MG63 (cell line): ENCODE results near the gene WDR59. TPM values are rescaled to one million over a fixed set of nuclear protein-coding genes. Genes with fewer than 3 reads are reported as not detected.
"Not testable (repeated sequence)": the region's sequence is repeated elsewhere in the genome, so short reads cannot be mapped to it uniquely, and the experiment has no call there.

ENCODE experiments used
- DNase-seq: peaks from one replicate; pipeline ENCODE4 v3.0.0-alpha.2; 2020
- H3K27me3 ChIP-seq: fragments of 250-450 bp; sonication (Bioruptor Pico); 2 replicates; pipeline ENCODE4 v1.5.1; 2020; ENCODE audit warnings: mild to moderate bottlenecking, moderate library complexity
- H3K36me3 ChIP-seq: fragments of 250-450 bp; sonication (Bioruptor Pico); 2 replicates; pipeline ENCODE4 v1.5.1; 2020; ENCODE audit warnings: mild to moderate bottlenecking, moderate library complexity
- H3K4me3 ChIP-seq: fragments of 250-450 bp; sonication (Bioruptor Pico); 2 replicates; pipeline ENCODE4 v1.5.1; 2020; ENCODE audit warnings: mild to moderate bottlenecking, moderate library complexity
- H3K9me3 ChIP-seq: fragments of 250-450 bp; sonication (Bioruptor Pico); 2 replicates; pipeline ENCODE4 v1.5.1; 2020; ENCODE audit warnings: mild to moderate bottlenecking, moderate library complexity
- total RNA-seq: library from RNA; depleted of rRNA; stranded (reverse); fragments of >200 nt; shearing (Covaris generic); gene quantifications from 2 replicates; pipeline ENCODE4 v1.2.3, GENCODE V29; 2014; ENCODE audit warnings: low replicate concordance; rRNA removed

The WDR59 gene, protein sequence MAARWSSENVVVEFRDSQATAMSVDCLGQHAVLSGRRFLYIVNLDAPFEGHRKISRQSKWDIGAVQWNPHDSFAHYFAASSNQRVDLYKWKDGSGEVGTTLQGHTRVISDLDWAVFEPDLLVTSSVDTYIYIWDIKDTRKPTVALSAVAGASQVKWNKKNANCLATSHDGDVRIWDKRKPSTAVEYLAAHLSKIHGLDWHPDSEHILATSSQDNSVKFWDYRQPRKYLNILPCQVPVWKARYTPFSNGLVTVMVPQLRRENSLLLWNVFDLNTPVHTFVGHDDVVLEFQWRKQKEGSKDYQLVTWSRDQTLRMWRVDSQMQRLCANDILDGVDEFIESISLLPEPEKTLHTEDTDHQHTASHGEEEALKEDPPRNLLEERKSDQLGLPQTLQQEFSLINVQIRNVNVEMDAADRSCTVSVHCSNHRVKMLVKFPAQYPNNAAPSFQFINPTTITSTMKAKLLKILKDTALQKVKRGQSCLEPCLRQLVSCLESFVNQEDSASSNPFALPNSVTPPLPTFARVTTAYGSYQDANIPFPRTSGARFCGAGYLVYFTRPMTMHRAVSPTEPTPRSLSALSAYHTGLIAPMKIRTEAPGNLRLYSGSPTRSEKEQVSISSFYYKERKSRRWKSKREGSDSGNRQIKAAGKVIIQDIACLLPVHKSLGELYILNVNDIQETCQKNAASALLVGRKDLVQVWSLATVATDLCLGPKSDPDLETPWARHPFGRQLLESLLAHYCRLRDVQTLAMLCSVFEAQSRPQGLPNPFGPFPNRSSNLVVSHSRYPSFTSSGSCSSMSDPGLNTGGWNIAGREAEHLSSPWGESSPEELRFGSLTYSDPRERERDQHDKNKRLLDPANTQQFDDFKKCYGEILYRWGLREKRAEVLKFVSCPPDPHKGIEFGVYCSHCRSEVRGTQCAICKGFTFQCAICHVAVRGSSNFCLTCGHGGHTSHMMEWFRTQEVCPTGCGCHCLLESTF
- total RNA-seq, result 5.4 and 12.9 TPM in 2 replicates

DNA sequence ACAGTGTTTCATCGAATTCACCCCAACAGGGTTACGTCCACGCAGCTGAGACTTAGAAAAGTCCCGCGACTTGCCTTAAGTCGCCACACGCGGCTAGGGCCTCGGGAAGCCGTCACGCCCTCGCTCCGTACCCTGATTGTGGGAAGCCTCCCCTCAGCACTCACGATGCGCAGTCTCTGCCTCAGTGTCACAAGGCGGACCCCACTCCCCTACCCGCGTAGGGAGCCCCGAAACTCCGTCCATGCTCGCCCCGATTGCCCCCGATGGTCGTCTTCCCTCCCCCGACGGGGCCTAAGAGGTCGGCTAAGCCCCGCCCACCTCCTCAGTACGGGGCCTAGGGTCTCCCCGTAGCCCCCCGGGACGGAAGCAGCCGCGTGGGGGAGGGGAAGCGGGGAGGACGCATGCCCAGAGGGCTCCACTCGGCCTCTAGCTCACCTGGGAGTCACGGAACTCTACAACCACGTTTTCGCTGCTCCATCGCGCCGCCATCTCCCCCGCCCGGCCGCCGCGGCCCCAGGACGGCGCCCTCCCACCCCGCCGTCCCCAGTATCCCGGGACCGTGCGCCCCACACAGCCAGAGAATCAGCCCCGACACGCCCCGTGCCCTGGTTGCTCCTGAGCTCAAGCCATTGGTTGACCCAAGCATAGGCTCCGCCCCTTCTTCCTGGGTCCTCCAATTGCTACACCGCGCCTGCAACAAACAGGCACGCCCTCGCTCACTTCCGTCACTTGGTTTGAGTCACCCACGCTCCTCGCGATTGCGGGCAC, at the start of gene WDR59:
TSS of gene WDR59 (minus strand) at position 595 of the 768 bp plus-strand sequence. CDS start at position 489, 106 bp downstream.
- Histone ChIP-seq H3K9me3 (no peaks in the 10 kb centered on the region), H3K27me3 (no peaks in the 10 kb centered on the region), H3K36me3 (no peaks in the 10 kb centered on the region), H3K4me3 (peak within 1 kb of the TSS; percentile 81)
- DNase-seq, result peak; percentile 98

GRCh38 chr16:75032655-75033054, 47.7 kb upstream of the WDR59 start:
- Histone ChIP-seq H3K27me3 (no peaks in the 10 kb centered on the region), H3K36me3 (no peaks in the 10 kb centered on the region), H3K9me3 (no peaks in the 10 kb centered on the region), H3K4me3 (no peak overlapping the region)
- no peak for DNase-seq

- peak; percentile 17 for DNase-seq
- H3K36me3 ChIP-seq, result no peaks in the 10 kb centered on the region
- H3K27me3 ChIP-seq, result no peaks in the 10 kb centered on the region
Measured at GRCh38 chr16:75029854-75030253, 44.9 kb upstream of the WDR59 start.

GRCh38 chr16:75028544-75029135, 43.7 kb upstream of the WDR59 start:
- no peak for DNase-seq
- H3K4me3 ChIP-seq, result no peak overlapping the region
- no peaks in the 10 kb centered on the region for H3K9me3 ChIP-seq
- no peaks in the 10 kb centered on the region for H3K27me3 ChIP-seq
- H3K36me3 ChIP-seq, result no peaks in the 10 kb centered on the region

More at GRCh38 chr16:75029854-75030253, 44.9 kb upstream of the WDR59 start:
- Histone ChIP-seq H3K9me3 (no peaks in the 10 kb centered on the region), H3K4me3 (no peak overlapping the region)

- Histone ChIP-seq H3K4me3 (no peak overlapping the region), H3K36me3 (no peaks in the 10 kb centered on the region), H3K9me3 (no peaks in the 10 kb centered on the region), H3K27me3 (no peaks in the 10 kb centered on the region)
- no peak for DNase-seq
Measured at GRCh38 chr16:75027520-75028300, 42.8 kb upstream of the WDR59 start.

DNA sequence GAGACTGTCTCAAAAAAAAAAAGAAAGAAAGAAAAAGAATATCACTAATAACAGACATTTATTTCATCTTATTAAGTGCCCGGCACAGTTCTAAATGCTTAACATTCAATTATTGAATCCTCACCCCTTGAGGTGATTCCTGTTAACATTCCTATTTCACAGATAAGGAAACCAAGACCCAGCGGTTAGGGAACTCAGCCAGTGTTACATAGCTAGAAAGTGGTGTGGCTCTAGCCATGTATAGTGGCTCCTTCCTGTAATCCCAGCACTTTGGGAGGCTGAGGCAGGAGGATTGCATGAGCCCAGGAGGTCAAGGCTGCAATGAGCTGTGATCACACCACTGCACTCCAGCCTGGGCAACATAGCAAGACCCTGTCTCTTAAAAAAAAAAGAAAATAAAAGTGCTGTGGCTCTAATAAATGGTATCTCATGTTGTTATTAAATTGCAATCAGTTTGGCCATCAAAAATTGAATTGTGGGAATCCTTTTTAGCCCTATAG, 42.0 kb upstream of the WDR59 start:
- Histone ChIP-seq H3K36me3 (no peaks in the 10 kb centered on the region), H3K9me3 (no peaks in the 10 kb centered on the region), H3K27me3 (no peaks in the 10 kb centered on the region), H3K4me3 (no peak overlapping the region)
- DNase-seq, result no peak

DNA sequence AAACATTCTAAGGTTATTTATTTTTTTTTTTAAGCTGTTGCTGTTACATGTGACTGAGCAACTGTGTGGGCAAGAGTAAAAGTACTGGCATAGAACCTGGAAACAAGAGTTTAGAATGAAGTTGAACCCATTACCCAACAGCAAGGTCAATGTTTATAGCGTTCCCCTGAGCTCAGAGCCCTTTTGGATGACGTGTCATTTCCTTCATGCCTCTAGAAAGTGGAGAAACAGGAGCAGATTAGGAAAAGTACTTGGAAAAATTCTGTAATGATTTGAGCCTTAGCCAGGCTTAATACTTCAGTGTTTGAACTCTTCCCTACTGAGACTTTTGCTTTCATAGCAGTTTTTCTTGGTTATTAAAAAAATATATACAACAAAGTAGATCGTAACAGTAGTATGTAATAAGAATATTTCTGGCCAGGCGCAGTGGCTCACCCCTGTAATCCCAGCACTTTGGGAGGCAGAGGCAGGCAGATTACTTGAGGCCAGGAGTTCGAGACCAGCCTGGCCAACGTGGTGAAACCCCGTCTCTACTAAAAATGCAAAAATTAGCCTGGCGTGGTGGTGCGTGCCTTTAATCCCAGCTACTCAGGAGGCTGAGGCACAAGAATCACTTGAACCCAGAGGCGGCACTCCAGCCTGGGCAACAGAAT, 41.4 kb upstream of the WDR59 start:
- not testable (repeated sequence) for H3K36me3 ChIP-seq, H3K9me3 ChIP-seq, H3K27me3 ChIP-seq, H3K4me3 ChIP-seq
- peak; percentile 51 for DNase-seq

DNA sequence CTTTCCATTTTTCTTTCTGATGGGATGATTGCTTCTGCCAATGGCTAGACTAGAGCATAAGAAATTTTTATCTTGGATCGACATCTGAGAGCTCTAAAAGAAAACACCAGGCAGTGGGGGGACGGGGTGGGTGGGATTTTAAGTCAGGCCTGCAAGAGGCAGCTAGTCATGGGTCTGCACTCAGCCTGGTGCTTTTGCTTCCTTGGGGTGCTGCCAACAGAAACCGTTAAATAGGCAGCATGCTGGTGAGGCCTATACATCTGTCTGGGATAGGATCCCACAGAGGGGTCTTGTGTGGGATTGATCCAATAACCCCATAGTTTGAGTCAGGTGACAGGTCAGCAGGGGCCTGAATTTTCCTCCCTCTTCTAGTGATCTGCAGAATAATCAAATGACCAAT, 40.8 kb upstream of the WDR59 start:
- Histone ChIP-seq H3K27me3 (no peaks in the 10 kb centered on the region), H3K36me3 (no peaks in the 10 kb centered on the region), H3K9me3 (peaks cover 6% of the 10 kb centered on the region), H3K4me3 (no peak overlapping the region)
- DNase-seq, result peak; percentile 53

- Histone ChIP-seq H3K4me3 (no peak overlapping the region), H3K27me3 (no peaks in the 10 kb centered on the region), H3K9me3 (peaks cover 9% of the 10 kb centered on the region), H3K36me3 (no peaks in the 10 kb centered on the region)
- DNase-seq, result no peak
Measured at GRCh38 chr16:75024594-75024993, 39.7 kb upstream of the WDR59 start.

GRCh38 chr16:75024182-75024581, 39.3 kb upstream of the WDR59 start:
- Histone ChIP-seq H3K4me3 (no peak overlapping the region), H3K27me3 (no peaks in the 10 kb centered on the region), H3K36me3 (no peaks in the 10 kb centered on the region), H3K9me3 (peaks cover 9% of the 10 kb centered on the region)
- DNase-seq, result no peak

- Histone ChIP-seq H3K27me3 (no peaks in the 10 kb centered on the region), H3K36me3 (no peaks in the 10 kb centered on the region), H3K9me3 (peaks cover 9% of the 10 kb centered on the region), H3K4me3 (no peak overlapping the region)
- no peak for DNase-seq
Measured at GRCh38 chr16:75023009-75023408, 38.1 kb upstream of the WDR59 start.

DNA sequence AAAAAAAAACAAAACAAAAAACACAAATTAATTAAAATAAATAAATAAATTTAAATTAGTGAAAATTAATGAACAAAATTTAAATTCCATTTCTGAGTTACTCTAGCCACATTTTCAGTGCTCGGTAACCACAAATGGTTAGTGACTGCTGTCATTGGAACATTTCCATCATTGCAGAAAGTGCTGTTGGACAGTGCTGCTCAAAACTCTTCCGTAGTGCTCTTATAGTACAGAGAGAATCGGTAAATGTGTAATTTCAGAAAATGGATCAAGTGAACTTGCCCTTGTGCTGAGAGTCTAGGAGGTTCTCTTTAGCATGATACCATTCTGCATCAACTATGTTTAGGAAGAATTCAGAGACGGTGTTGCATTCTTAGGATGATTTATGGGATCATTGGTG, 37.6 kb upstream of the WDR59 start:
- no peak for DNase-seq
- H3K9me3 ChIP-seq, result peaks cover 9% of the 10 kb centered on the region
- H3K4me3 ChIP-seq, result no peak overlapping the region
- H3K36me3 ChIP-seq, result no peaks in the 10 kb centered on the region
- H3K27me3 ChIP-seq, result no peaks in the 10 kb centered on the region

DNA sequence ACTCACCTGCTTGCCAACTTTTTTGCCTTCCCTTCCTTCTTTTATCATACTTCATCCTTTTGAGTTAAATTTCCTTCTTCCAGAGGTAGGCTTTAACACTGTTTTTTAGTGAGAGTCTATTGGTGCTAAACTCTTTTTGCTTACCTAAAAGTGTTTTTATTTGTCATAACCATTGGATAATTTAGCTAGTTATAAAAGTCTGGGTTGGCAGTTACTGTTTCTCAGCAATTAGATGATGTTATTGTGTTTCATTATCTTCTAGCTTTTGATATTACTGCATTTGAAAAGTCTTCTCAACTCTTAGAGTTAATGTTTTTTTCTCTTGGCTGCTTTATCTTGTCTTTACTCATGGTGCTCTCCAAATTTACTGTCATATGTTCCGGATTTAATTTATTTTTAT, 36.5 kb upstream of the WDR59 start:
- no peaks in the 10 kb centered on the region for H3K27me3 ChIP-seq
- DNase-seq, result no peak
- no peak overlapping the region for H3K4me3 ChIP-seq
- peaks cover 9% of the 10 kb centered on the region for H3K9me3 ChIP-seq
- no peaks in the 10 kb centered on the region for H3K36me3 ChIP-seq

GRCh38 chr16:75019586-75019985, 34.7 kb upstream of the WDR59 start:
- Histone ChIP-seq H3K36me3 (no peaks in the 10 kb centered on the region), H3K4me3 (no peak overlapping the region), H3K27me3 (no peaks in the 10 kb centered on the region), H3K9me3 (peaks cover 9% of the 10 kb centered on the region)
- no peak for DNase-seq

GRCh38 chr16:75019007-75019406, 34.1 kb upstream of the WDR59 start:
- Histone ChIP-seq H3K36me3 (no peaks in the 10 kb centered on the region), H3K4me3 (no peak overlapping the region), H3K9me3 (peaks cover 9% of the 10 kb centered on the region), H3K27me3 (no peaks in the 10 kb centered on the region)
- DNase-seq, result no peak
